H9 (cell line): ENCODE results near the gene FBXL13. TPM values are rescaled to one million over a fixed set of nuclear protein-coding genes. Genes with fewer than 3 reads are reported as not detected.

Source experiments
- DNase-seq: peaks from one replicate; pipeline ENCODE4 v3.0.0-alpha.2; 2017
- H2AFZ ChIP-seq: one replicate; pipeline ENCODE4 v1.6.1; 2013; ENCODE audit warnings: mild to moderate bottlenecking, low read length, control low read depth, moderate library complexity
- H2AK5ac ChIP-seq: 2 replicates; pipeline ENCODE4 v1.6.1; 2013; ENCODE audit warnings: low read length, control low read depth, mixed read lengths; ENCODE audit not compliant: insufficient read length
- H2BK120ac ChIP-seq: one replicate; pipeline ENCODE4 v1.6.1; 2013; ENCODE audit warnings: low read depth, mild to moderate bottlenecking, low read length, control low read depth, inconsistent platforms; ENCODE audit not compliant: poor library complexity, severe bottlenecking
- H2BK12ac ChIP-seq: 2 replicates; pipeline ENCODE4 v1.6.1; 2013; ENCODE audit warnings: low read length, control low read depth, mixed read lengths, low read depth; ENCODE audit not compliant: insufficient read length
- H2BK15ac ChIP-seq: 2 replicates; pipeline ENCODE4 v1.6.1; 2013; ENCODE audit warnings: low read depth, low read length, control low read depth
- H2BK20ac ChIP-seq: one replicate; pipeline ENCODE4 v1.6.1; 2013; ENCODE audit warnings: low read depth, mild to moderate bottlenecking, low read length, control low read depth, inconsistent platforms; ENCODE audit not compliant: poor library complexity, severe bottlenecking
- H2BK5ac ChIP-seq: 2 replicates; pipeline ENCODE4 v1.6.1; 2013; ENCODE audit warnings: low read length, control low read depth, mixed read lengths; ENCODE audit not compliant: insufficient read length
- H3K14ac ChIP-seq: 2 replicates; pipeline ENCODE4 v1.6.1; 2013; ENCODE audit warnings: low read length, control low read depth; ENCODE audit not compliant: insufficient read depth
- H3K18ac ChIP-seq: 2 replicates; pipeline ENCODE4 v1.6.1; 2013; ENCODE audit warnings: low read depth, mild to moderate bottlenecking, mixed read lengths, low read length, control low read depth; ENCODE audit not compliant: insufficient read length
- H3K23ac ChIP-seq: 2 replicates; pipeline ENCODE4 v1.6.1; 2013; ENCODE audit warnings: low read length, control low read depth, mixed read lengths, low read depth; ENCODE audit not compliant: insufficient read length
- H3K23me2 ChIP-seq: 2 replicates; pipeline ENCODE4 v1.6.1; 2013; ENCODE audit warnings: low read depth, mild to moderate bottlenecking, mixed read lengths, low read length, control low read depth; ENCODE audit not compliant: insufficient read length, poor library complexity, severe bottlenecking
- H3K27ac ChIP-seq: 2 replicates; pipeline ENCODE4 v1.5.1; 2013; ENCODE audit warnings: low read length, control low read depth, mixed read lengths, low read depth; ENCODE audit not compliant: insufficient read length
- H3K27me3 ChIP-seq: 2 replicates; pipeline ENCODE4 v1.6.1; 2013; ENCODE audit warnings: low read length, control low read depth, inconsistent platforms; ENCODE audit not compliant: insufficient read depth
- H3K4ac ChIP-seq: 2 replicates; pipeline ENCODE4 v1.6.1; 2013; ENCODE audit warnings: low read depth, mild to moderate bottlenecking, control low read depth, inconsistent platforms, low read length, moderate library complexity
- H3K4me1 ChIP-seq: 2 replicates; pipeline ENCODE4 v1.6.1; 2013; ENCODE audit warnings: low read length, control low read depth, inconsistent platforms; ENCODE audit not compliant: insufficient read depth
- H3K4me2 ChIP-seq: 2 replicates; pipeline ENCODE4 v1.6.1; 2013; ENCODE audit warnings: low read length, control low read depth, mixed read lengths; ENCODE audit not compliant: insufficient read length, insufficient read depth
- H3K56ac ChIP-seq: 2 replicates; pipeline ENCODE4 v1.6.1; 2013; ENCODE audit warnings: low read depth, mild to moderate bottlenecking, mixed read lengths, low read length, control low read depth; ENCODE audit not compliant: insufficient read length
- H3K79me1 ChIP-seq: 2 replicates; pipeline ENCODE4 v1.6.1; 2013; ENCODE audit warnings: low read depth, mild to moderate bottlenecking, moderate library complexity, low read length, control low read depth, inconsistent platforms; ENCODE audit not compliant: insufficient read depth, poor library complexity, severe bottlenecking
- H3K79me2 ChIP-seq: 2 replicates; pipeline ENCODE4 v1.6.1; 2013; ENCODE audit warnings: low read length, control low read depth, inconsistent platforms; ENCODE audit not compliant: insufficient read depth
- H3K9ac ChIP-seq: 2 replicates; pipeline ENCODE4 v1.6.1; 2013; ENCODE audit warnings: low read length, control low read depth, mixed read lengths; ENCODE audit not compliant: insufficient read length; ENCODE audit errors: extremely low read depth
- H3K9me3 ChIP-seq: one replicate; pipeline ENCODE4 v1.6.1; 2013; ENCODE audit warnings: low read depth, low read length, inconsistent platforms; ENCODE audit not compliant: control insufficient read depth
- H3T11ph ChIP-seq: one replicate; pipeline ENCODE4 v1.6.1; 2013; ENCODE audit warnings: mild to moderate bottlenecking, low read length, control low read depth, inconsistent platforms
- H4K20me1 ChIP-seq: one replicate; pipeline ENCODE4 v1.6.1; 2013; ENCODE audit not compliant: control insufficient read depth, insufficient read length, insufficient read depth
- H4K5ac ChIP-seq: 2 replicates; pipeline ENCODE4 v1.6.1; 2013; ENCODE audit warnings: low read depth, mild to moderate bottlenecking, mixed read lengths, low read length, control low read depth; ENCODE audit not compliant: insufficient read length
- H4K8ac ChIP-seq: replicated peaks from 2 replicates; pipeline ENCODE4 v1.6.1; 2013; ENCODE audit warnings: low read length, control low read depth, mixed read lengths, low read depth; ENCODE audit not compliant: insufficient read length
- H4K91ac ChIP-seq: 2 replicates; pipeline ENCODE4 v1.6.1; 2013; ENCODE audit warnings: low read depth, mild to moderate bottlenecking, moderate library complexity, mixed read lengths, low read length, control low read depth; ENCODE audit not compliant: insufficient read length
- H3K27ac Mint-ChIP-seq, 3 experiments: 2 replicates in 2 of 3; 3 replicates in 1 of 3; pipeline ENCODE4 v1.8.0; 2020 to 2021; ENCODE audit warnings: mixed read lengths in 3 of 3, mild to moderate bottlenecking in 1 of 3, moderate library complexity in 1 of 3
- H3K27me3 Mint-ChIP-seq: 2 replicates; pipeline ENCODE4 v1.8.0; 2021; ENCODE audit warnings: low read depth, mild to moderate bottlenecking, moderate library complexity, mixed read lengths
- H3K36me3 Mint-ChIP-seq, 3 experiments: 2 replicates in 2 of 3; 3 replicates in 1 of 3; pipeline ENCODE4 v1.8.0; 2020 to 2021; ENCODE audit warnings: low read depth in 3 of 3, mixed read lengths in 3 of 3; ENCODE audit not compliant: insufficient read depth in 1 of 3
- H3K4me1 Mint-ChIP-seq, 2 experiments: 2 replicates each; pipeline ENCODE4 v1.8.0; 2020; ENCODE audit warnings: mixed read lengths in 2 of 2
- H3K4me3 Mint-ChIP-seq, 2 experiments: 2 replicates in 1 of 2; 3 replicates in 1 of 2; pipeline ENCODE4 v1.8.0; 2020 to 2021; ENCODE audit warnings: mild to moderate bottlenecking in 2 of 2, mixed read lengths in 2 of 2, moderate library complexity in 1 of 2
- H3K9me3 Mint-ChIP-seq, 2 experiments: 2 replicates in 1 of 2; 3 replicates in 1 of 2; pipeline ENCODE4 v1.8.0; 2020; ENCODE audit warnings: mild to moderate bottlenecking in 2 of 2, mixed read lengths in 2 of 2, moderate library complexity in 1 of 2
- CTCF ChIP-seq: fragments of 200-600 bp; sonication (generic); conservative IDR thresholded peaks from 3 replicates; pipeline ENCODE4 v1.8.0; 2021; ENCODE audit warnings: antibody characterized with exemption, mild to moderate bottlenecking
- total RNA-seq: library from RNA; stranded (reverse); gene quantifications from 2 replicates; pipeline ENCODE4 v1.2.1, GENCODE V29; 2021

The FBXL13 gene
- total RNA-seq, 1 experiment from 2014 or later, result 4.4 TPM

- Histone ChIP-seq H3K14ac (no peak overlapping the region), H3K27me3 (no peaks in the 10 kb centered on the region), H3K27ac (no peak overlapping the region), H3K9me3 (no peaks in the 10 kb centered on the region), H3K56ac (no peak overlapping the region), H3K79me2 (no peaks in the 10 kb centered on the region), H2AFZ (no peak overlapping the region), H4K91ac (no peak overlapping the region), H3K4ac (no peak overlapping the region), H3K23me2 (no peaks in the 10 kb centered on the region), H2BK20ac (no peak overlapping the region), H3T11ph (no peak overlapping the region), H3K4me2 (no peak overlapping the region), H2BK15ac (no peak overlapping the region), H4K5ac (no peak overlapping the region), H3K23ac (no peak overlapping the region), H2BK5ac (no peak overlapping the region), H3K9ac (no peak overlapping the region), H3K79me1 (no peaks in the 10 kb centered on the region), H3K4me1 (peaks cover 3% of the 10 kb centered on the region), H4K20me1 (no peaks in the 10 kb centered on the region), H4K8ac (no peak overlapping the region), H2BK120ac (no peak overlapping the region), H2BK12ac (no peak overlapping the region), H3K18ac (no peak overlapping the region), H2AK5ac (no peak overlapping the region)
- H3K4me3 Mint-ChIP-seq, result no peak overlapping the region
- no peaks in the 10 kb centered on the region for H3K9me3 Mint-ChIP-seq
- TF ChIP-seq CTCF, result no peak
- H3K36me3 Mint-ChIP-seq, result no peaks in the 10 kb centered on the region
- no peak for DNase-seq
- 0 out of 7 replicates have a peak overlapping the region, but pooled peaks of 1 of the 3 experiments have one; percentile 73 for H3K27ac Mint-ChIP-seq
- H3K4me1 Mint-ChIP-seq, result peaks cover 40 to 50% of the 10 kb centered on the region in 2 experiments
- no peaks in the 10 kb centered on the region for H3K27me3 Mint-ChIP-seq
Observed at GRCh38 chr7:102916881-102917280, 157.7 kb downstream of the FBXL13 start.
